Activated T-cell treated with anti-CD3 and anti-CD28 coated beads for 4 hours (primary cell): ENCODE data around the gene LGI2.
"Not testable (repeated sequence)": the region's sequence is repeated elsewhere in the genome, so short reads cannot be mapped to it uniquely, and the experiment has no call there.

Experiments
- DNase-seq: peaks from one replicate; pipeline ENCODE4 v3.0.0-alpha.2; 2020

Gene LGI2

DNA sequence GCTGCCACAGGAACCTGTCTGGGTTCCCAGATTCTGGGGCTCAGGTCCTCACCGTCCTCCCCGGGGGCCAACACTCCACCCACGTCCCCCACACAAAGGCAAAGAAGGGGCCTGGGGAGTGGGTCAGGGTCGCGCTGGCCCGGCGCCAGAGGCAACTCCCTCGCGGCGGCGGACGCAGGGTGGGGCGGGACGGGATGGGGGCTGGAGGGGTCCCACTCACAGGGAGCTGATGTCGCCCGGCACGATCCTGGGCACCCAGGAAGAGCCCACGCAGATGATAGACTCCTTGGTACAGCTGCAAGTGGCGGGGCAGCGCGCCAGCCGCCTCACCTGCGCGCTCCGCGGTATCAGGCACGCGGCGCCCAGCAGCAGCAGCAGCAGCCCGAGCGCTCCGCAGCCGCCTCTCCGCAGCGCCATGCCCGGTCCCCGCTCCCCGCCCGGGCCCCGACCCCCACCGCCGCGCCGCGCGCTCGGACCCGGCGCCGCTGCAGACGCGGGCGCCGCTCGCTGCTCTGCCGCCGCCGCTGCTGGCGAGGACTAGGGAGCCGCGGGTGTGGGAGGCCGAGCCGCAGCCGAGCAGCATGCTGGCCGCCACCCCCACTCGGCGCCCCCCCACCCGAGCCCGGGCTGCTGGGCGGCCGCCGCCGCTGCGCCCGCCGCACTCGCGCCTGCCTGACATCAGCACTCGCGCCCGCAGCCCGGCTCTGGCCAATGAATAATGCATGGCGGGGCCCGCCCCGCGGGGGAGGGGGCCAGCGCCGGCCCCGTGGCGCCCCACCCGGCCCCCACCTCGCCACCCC, at the start of gene LGI2:
Gene LGI2 (minus strand): TSS at position 670 of the 800 bp plus-strand sequence. CDS start 253 bp downstream, at position 417.
- DNase-seq = no peak

DNA sequence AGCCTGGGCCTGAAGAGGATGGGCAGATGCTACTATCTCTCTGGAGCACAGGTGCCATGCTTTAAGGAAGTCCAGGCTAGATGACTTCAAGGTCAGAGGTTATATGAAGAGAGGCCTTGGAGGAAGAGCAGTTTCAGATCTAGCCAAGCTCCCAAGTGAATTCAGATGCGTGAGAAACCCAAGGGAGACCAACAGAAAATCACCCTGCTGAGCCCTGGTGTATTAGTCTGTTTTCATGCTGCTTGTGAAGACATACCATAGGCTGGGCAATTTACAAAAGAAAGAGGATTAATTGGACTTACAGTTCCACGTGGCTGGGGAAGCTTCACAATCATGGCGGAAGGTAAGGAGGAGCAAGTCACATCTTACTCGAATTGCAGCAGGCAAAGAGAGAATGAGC, 47.8 kb upstream of the LGI2 start:
- DNase-seq = no peak

DNA sequence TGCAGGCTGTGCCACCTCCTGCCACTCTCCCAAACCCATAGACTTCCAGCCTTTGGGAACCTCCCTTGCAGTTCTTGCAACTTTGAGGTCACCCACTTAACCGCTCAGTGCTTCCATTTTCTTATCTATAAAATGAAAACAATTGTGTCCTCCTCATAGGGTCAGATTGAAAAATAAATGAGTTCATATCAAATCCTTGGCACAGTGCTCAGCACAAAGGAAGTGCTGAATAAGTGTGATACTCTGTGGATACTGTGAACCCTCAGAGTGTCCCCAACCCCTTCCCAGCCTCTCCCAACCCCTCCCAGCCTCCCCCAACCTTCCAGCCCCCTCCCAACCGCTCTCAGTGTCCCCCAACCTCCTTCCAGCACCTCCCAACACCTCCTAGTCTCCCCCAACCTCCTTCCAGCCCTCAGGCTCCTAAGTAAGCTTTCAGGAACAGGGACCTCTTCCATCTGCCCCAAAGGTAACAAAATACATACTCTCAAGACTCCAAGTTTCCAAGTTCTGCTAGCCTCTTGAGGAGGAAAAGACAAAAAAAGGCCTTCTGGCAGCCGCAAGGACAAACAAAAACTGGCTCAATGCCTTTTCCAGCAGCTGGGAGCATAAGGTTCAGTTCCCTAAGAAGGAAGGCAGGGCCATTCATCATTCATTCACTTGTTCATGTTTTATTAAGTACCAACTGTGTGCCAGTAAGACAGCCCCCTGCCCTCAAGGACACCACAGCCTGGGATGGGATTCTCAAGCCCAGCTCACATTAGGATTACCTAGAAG, 46.1 kb upstream of the LGI2 start:
- DNase-seq = no peak

DNA sequence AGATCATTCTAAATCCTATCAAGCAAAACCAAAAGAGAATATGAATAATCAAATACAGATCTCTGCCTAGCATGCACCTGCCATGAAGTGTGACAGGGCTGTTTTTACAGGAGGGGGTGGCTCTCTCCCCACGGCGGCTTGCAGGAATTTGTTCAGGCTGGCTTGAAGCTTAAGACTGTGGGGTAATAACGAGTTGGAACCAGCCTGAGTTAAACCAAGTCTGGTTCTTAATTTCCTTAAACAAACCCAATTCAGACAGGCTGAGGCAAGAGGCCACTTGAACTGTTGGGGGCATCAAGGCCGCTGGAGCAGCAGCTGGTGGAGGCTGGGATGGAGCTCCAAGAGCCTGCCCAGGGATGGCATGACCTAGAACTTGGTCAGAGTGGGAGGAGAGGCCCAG, 45.1 kb upstream of the LGI2 start:
- DNase-seq = no peak

GRCh38 chr4:25075129-25075528, 44.4 kb upstream of the LGI2 start:
- no peak for DNase-seq

DNA sequence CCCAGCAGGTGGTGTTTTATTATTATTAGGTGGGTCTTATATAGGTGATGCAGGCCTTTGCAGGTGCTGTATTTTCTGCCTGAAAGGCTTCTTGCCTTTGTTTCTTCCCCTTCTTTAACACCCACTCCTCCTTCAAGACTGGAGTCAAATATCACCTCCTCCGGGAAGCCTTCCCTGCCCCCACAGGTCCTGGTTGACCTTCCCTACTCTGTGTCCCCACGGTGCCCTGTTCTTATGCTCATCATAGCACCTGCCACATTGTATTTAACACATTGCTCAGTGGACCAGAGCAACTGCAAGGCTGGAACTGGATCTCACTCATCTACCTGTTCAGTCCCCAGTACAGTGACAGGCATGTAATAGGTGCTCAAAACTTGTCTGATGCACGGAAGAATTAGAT, 39.8 kb upstream of the LGI2 start:
- no peak for DNase-seq

GRCh38 chr4:25069014-25069413, 38.3 kb upstream of the LGI2 start:
- DNase-seq = no peak

DNA sequence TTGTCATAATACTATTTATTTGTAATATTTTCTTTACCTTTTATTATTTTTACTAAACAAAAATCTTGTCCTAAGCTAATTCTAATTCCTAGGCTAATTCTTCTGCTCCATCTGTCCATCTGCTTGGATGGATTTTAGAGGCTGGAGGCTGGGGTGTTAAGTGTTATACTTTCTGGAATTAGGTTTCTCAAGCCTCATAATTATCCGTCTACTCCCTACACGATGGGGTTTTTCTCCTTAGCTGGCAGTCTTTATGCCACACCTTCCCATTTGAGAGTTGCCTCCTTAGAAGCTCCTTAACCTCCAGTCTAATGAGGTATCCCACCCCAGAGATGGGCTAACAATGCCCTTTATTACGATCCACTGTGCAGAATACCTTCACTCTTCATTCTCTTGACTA, 37.6 kb upstream of the LGI2 start:
- no peak for DNase-seq

GRCh38 chr4:25065932-25066590, 35.3 kb upstream of the LGI2 start:
- no peak for DNase-seq

GRCh38 chr4:25065431-25065858, 34.7 kb upstream of the LGI2 start:
- no peak for DNase-seq

DNA sequence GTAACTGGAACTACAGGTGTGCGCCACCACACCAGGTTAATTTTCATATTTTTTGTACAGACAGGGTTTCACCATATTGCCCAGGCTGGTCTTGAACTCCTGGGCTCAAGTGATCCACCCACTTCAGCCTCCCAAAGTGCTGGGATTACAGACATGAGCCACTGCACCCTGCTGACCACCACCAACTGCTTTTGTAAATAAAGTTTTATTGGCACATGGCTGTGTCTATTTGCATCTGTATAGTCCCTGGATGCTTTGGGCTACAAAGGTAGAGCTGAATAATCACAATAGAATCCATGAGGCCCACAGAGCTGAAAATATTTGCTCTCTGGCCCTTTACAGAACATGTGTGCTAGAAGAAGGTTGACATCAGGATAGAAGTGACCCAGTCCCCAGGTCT, 33.7 kb upstream of the LGI2 start:
- not testable (repeated sequence) for DNase-seq

GRCh38 chr4:25063116-25063515, 32.4 kb upstream of the LGI2 start:
- DNase-seq = no peak

DNA sequence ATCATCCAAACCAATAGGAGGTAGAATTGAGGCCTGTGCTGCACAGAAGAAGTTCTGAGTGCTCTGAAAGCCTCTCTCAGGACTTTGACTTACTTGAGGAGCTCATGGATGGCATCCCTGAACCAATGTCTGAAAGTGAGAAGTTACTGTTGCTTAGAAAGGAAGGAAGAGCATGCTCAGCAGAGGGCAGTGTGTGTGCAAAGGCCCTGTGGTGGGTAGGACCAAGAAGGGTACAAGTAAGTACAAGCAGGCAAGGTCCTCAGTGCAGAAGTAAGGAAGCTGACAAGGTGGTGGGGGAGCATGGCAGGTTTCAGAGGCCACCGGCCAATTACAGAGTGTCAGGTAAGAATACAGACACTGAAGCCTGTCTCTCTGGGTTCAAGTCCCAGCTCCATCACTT, 31.4 kb upstream of the LGI2 start:
- no peak for DNase-seq

GRCh38 chr4:25061602-25062001, 30.9 kb upstream of the LGI2 start:
- DNase-seq = no peak

GRCh38 chr4:25060963-25061340, 30.2 kb upstream of the LGI2 start:
- no peak for DNase-seq

GRCh38 chr4:25060241-25060962, 29.7 kb upstream of the LGI2 start:
- DNase-seq = no peak

- no peak for DNase-seq
Measured at GRCh38 chr4:25059791-25060190, 29.0 kb upstream of the LGI2 start.

GRCh38 chr4:25058796-25059195, 28.1 kb upstream of the LGI2 start:
- no peak for DNase-seq

DNA sequence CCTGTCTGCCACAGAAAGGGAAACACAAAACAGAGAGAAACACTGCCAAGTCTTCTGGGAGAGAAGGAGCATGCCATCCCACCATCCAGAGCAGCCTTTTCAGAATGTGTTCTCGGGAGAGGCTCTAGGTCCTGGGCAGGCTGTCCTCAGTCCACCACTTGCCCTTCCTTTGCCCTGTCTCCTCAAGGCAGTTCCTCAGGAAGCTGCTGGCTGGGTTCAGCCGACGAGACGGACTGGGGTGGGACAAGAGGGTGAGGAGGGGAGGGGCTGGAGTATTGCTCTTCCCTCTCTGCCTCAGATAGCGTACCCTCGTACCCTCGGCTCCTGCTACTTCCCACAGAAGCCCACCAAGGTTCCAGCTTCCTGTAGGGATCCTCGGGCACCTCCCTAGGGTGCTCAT, 26.6 kb upstream of the LGI2 start:
- DNase-seq = no peak

DNA sequence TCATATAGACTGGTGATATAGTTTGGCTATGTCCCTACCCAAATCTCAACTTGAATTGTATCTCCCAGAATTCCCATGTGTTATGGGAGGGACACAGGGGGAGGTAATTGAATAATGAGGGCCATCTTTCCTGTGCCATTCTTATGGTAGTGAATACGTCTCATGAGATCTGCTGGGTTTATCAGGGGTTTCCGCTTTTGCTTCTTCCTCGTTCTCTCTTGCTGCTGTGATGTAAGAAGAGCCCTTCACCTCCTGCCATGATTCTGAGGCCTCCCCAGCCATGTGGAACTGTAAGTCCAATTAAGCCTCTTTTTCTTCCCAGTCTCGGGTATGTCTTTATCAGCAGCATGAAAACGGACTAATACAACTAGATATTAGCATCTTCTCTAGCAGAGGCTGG, 21.3 kb upstream of the LGI2 start:
- not testable (repeated sequence) for DNase-seq

GRCh38 chr4:25051534-25051933, 20.8 kb upstream of the LGI2 start:
- no peak for DNase-seq

GRCh38 chr4:25050370-25051078, 19.8 kb upstream of the LGI2 start:
- no peak for DNase-seq
